Transverse colon (tissue), 4 donors: ENCODE measurements around the gene PTPRC. TPM values are rescaled to one million over a fixed set of nuclear protein-coding genes. Genes with fewer than 3 reads are reported as not detected.

Source experiments
- DNase-seq: peaks from one replicate; pipeline ENCODE4 v3.0.0-alpha.2; 2019
- H3K27ac ChIP-seq, 4 donors: fragments of 200-600 bp; sonication (generic); 2 replicates each; pipeline ENCODE4 v1.5.1; 2016 to 2018; ENCODE audit warnings: inconsistent platforms in 4 of 4
- H3K27me3 ChIP-seq: fragments of 200-600 bp; sonication (generic); 2 replicates; pipeline ENCODE4 v1.5.1; 2017; ENCODE audit warnings: inconsistent platforms
- H3K36me3 ChIP-seq, 4 donors: fragments of 200-600 bp; sonication (generic); 2 replicates each; pipeline ENCODE4 v1.5.1; 2017 to 2019; ENCODE audit warnings: inconsistent platforms in 4 of 4
- H3K4me1 ChIP-seq, 4 donors: fragments of 200-600 bp; sonication (generic); 2 replicates each; pipeline ENCODE4 v1.5.1; 2017 to 2020; ENCODE audit warnings: inconsistent platforms in 4 of 4
- H3K4me3 ChIP-seq, 4 donors: fragments of 200-600 bp; sonication (generic); 1 replicate in 1 of 4; 2 replicates in 3 of 4; pipeline versions ENCODE4 v1.5.1 to v1.6.1; 2017 to 2019; ENCODE audit warnings: inconsistent platforms in 4 of 4
- H3K9me3 ChIP-seq, 2 donors: fragments of 200-600 bp; sonication (generic); 2 replicates each; pipeline ENCODE4 v1.5.1; 2017 to 2019; ENCODE audit warnings: inconsistent platforms in 2 of 2
- EP300 ChIP-seq: sonication (generic); formaldehyde crosslinking; IDR thresholded peaks from one replicate; pipeline ENCODE4 v1.6.1; 2017; ENCODE audit warnings: antibody characterized with exemption, low read depth
- POLR2A ChIP-seq: fragments of 450-650 bp; IDR thresholded peaks from one replicate; pipeline ENCODE4 v1.6.1; 2016; ENCODE audit warnings: antibody characterized with exemption, mild to moderate bottlenecking, moderate library complexity
- POLR2AphosphoS5 ChIP-seq, 3 donors: sonication (generic); formaldehyde crosslinking; IDR thresholded peaks; one replicate each; pipeline ENCODE4 v1.6.1; 2016; ENCODE audit warnings: antibody characterized with exemption in 3 of 3
- WGBS, 2 donors: methylation state at CpG; one replicate each; pipeline ENCODE4 v1.1.5; 2018; ENCODE audit warnings: low coverage in 1 of 2; 5-methylcytosine and 5-hydroxymethylcytosine counted together
- in situ Hi-C, 4 donors: fragments of 200-750 bp; cut with MboI; loops; one replicate each; pipeline versions ENCODE4 v1.15.0 to v1.15.1; 2017; ENCODE audit warnings: low sequenced_read_pairs in 3 of 4, low pct_ligation_motif_present in 1 of 4, low pct_unique_long_range_greater_than_20kb in 1 of 4
- intact Hi-C: fragments of 100-400 bp; cut with DNase I; formaldehyde crosslinking; loops from one replicate; pipeline ENCODE4 v1.15.1; 2023; ENCODE audit warnings: low total_unique reads
- total RNA-seq, 4 donors: library from RNA; depleted of rRNA; stranded (reverse); fragments of >200 nt; gene quantifications; one replicate each; pipeline ENCODE4 v1.1.0, GENCODE V29; 2016
- TF ChIP-seq, protein P1 (sequence below), 5 experiments: fragments of 200-600 bp in 3 of 5; fragments of 450-650 bp in 2 of 5; sonication (generic) in 3 of 5; IDR thresholded peaks; 1 replicate in 2 of 5; 2 replicates in 3 of 5; pipeline ENCODE4 v1.5.1; 2016 to 2017; ENCODE audit warnings: antibody characterized with exemption in 5 of 5, inconsistent platforms in 3 of 5, mild to moderate bottlenecking in 2 of 5, moderate library complexity in 1 of 5

Gene PTPRC
- total RNA-seq, 4 donors from 2014 or later: 6.4 to 50.7 (median 25.6) TPM

- 54 to 61% methylated on average over 2 to 4 of the region's 4 CpGs for WGBS, 2 donors
Observed at GRCh38 chr1:198623752-198624647, 14.8 kb upstream of the PTPRC start.

GRCh38 chr1:198624648-198624980 lies 14.2 kb upstream of the PTPRC start:
- no peak for TF ChIP-seq EP300
- TF ChIP-seq POLR2A: no peak
- TF ChIP-seq, protein P1, sequence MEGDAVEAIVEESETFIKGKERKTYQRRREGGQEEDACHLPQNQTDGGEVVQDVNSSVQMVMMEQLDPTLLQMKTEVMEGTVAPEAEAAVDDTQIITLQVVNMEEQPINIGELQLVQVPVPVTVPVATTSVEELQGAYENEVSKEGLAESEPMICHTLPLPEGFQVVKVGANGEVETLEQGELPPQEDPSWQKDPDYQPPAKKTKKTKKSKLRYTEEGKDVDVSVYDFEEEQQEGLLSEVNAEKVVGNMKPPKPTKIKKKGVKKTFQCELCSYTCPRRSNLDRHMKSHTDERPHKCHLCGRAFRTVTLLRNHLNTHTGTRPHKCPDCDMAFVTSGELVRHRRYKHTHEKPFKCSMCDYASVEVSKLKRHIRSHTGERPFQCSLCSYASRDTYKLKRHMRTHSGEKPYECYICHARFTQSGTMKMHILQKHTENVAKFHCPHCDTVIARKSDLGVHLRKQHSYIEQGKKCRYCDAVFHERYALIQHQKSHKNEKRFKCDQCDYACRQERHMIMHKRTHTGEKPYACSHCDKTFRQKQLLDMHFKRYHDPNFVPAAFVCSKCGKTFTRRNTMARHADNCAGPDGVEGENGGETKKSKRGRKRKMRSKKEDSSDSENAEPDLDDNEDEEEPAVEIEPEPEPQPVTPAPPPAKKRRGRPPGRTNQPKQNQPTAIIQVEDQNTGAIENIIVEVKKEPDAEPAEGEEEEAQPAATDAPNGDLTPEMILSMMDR (IDR thresholded peaks at IDR 0.05): no peak
- TF ChIP-seq POLR2AphosphoS5 (IDR thresholded peaks at IDR 0.05): no peak
- Histone ChIP-seq H3K27ac (no peak overlapping the region), H3K9me3 (no peaks in the 10 kb centered on the region), H3K27me3 (no peaks in the 10 kb centered on the region), H3K36me3 (no peaks in the 10 kb centered on the region), H3K4me1 (peaks cover 0 to 4% (median 0%) of the 10 kb centered on the region in 4 donors), H3K4me3 (no peak overlapping the region)
- WGBS, 2 donors: 76 to 91% methylated on average over 1 of the region's 1 CpG
- no peak for DNase-seq
- in situ Hi-C loops (no loop called here), intact Hi-C loops (no loop called here)

More at GRCh38 chr1:198623752-198624647, 14.8 kb upstream of the PTPRC start:
- H3K27me3 ChIP-seq: no peaks in the 10 kb centered on the region
- intact Hi-C loops: no loop called here
- H3K27ac ChIP-seq: no peak overlapping the region
- in situ Hi-C loops: no loop called here
- no peak for DNase-seq
- no peak overlapping the region for H3K4me3 ChIP-seq
- TF ChIP-seq POLR2AphosphoS5 (IDR thresholded peaks at IDR 0.05) (no peak), EP300 (no peak), POLR2A (no peak)
- TF ChIP-seq, protein P1 (IDR thresholded peaks at IDR 0.05): no peak
- no peaks in the 10 kb centered on the region for H3K36me3 ChIP-seq
- H3K4me1 ChIP-seq: peaks cover 0 to 4% (median 0%) of the 10 kb centered on the region in 4 donors
- H3K9me3 ChIP-seq: no peaks in the 10 kb centered on the region

GRCh38 chr1:198627436-198628066 lies 11.3 kb upstream of the PTPRC start:
- Histone ChIP-seq H3K27me3 (no peaks in the 10 kb centered on the region), H3K9me3 (no peaks in the 10 kb centered on the region), H3K27ac (no peak overlapping the region), H3K36me3 (no peaks in the 10 kb centered on the region), H3K4me3 (no peak overlapping the region), H3K4me1 (peaks cover 0 to 4% (median 0%) of the 10 kb centered on the region in 4 donors)
- intact Hi-C loops: no loop called here
- 52% methylated on average over 3 of the region's 3 CpGs for WGBS, 2 donors
- no peak for DNase-seq
- TF ChIP-seq POLR2AphosphoS5 (IDR thresholded peaks at IDR 0.05): no peak
- TF ChIP-seq, protein P1 (IDR thresholded peaks at IDR 0.05): no peak
- TF ChIP-seq POLR2A: no peak
- no peak for TF ChIP-seq EP300
- in situ Hi-C loops: no loop called here

DNA sequence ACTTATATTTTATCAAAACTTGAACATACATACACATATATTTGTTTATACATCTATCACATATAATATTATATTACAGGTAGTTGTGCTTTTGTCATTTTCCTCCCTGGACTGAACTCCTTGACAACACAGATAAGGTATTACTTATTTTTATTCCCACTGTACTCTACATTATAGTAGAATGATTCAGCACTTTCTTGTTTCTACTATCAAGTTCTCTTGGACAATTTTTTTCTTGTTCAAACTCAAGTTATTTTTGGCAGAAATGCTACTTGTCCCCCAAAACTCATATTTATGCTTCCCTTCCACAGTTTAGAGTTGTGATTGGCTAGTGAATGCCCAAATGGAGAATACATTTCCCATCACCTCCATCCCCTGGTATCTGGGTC lies 10.8 kb upstream of the PTPRC start:
- in situ Hi-C loops: no loop called here
- H3K36me3 ChIP-seq: no peaks in the 10 kb centered on the region
- no peaks in the 10 kb centered on the region for H3K27me3 ChIP-seq
- DNase-seq: no peak
- intact Hi-C loops: no loop called here
- peaks cover 0 to 4% (median 0%) of the 10 kb centered on the region in 4 donors for H3K4me1 ChIP-seq
- no peaks in the 10 kb centered on the region for H3K9me3 ChIP-seq
- TF ChIP-seq, protein P1 (IDR thresholded peaks at IDR 0.05): no peak
- TF ChIP-seq POLR2AphosphoS5 (IDR thresholded peaks at IDR 0.05): no peak
- TF ChIP-seq POLR2A: no peak
- TF ChIP-seq EP300: no peak
- H3K4me3 ChIP-seq: no peak overlapping the region
- H3K27ac ChIP-seq: no peak overlapping the region
